ENCODE data around the gene S100A5.

DNA sequence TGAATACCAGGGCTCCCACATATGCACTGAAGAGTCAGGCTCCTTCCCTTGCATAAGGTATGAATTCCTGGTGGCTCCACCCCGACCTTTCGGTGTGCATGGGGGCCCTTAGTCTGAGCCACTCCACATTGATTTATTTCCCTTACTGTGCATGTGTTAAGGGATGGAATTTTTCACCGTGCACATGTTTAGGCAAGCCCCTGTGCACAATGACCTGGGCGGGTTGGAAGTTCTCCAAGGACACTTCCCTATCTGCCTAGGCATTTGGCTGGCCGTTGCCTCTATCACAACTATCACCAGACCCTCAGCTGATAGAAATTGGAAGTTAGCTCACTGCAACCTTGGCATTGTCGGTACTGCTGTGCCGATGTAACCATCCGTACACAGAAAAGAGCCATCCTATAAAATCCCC is 14.6 kb downstream of the S100A5 start:
- TF ChIP-seq, protein P1, sequence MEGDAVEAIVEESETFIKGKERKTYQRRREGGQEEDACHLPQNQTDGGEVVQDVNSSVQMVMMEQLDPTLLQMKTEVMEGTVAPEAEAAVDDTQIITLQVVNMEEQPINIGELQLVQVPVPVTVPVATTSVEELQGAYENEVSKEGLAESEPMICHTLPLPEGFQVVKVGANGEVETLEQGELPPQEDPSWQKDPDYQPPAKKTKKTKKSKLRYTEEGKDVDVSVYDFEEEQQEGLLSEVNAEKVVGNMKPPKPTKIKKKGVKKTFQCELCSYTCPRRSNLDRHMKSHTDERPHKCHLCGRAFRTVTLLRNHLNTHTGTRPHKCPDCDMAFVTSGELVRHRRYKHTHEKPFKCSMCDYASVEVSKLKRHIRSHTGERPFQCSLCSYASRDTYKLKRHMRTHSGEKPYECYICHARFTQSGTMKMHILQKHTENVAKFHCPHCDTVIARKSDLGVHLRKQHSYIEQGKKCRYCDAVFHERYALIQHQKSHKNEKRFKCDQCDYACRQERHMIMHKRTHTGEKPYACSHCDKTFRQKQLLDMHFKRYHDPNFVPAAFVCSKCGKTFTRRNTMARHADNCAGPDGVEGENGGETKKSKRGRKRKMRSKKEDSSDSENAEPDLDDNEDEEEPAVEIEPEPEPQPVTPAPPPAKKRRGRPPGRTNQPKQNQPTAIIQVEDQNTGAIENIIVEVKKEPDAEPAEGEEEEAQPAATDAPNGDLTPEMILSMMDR (conservative IDR thresholded peaks at IDR 0.05; ENCODE audit: low read length), result no peak
- TF ChIP-seq EZH2phosphoT487 (IDR thresholded peaks at IDR 0.05; ENCODE audit: borderline replicate concordance), result no peak
